ENCODE data around the gene OR4D9.
"Not testable (repeated sequence)": the region's sequence is repeated elsewhere in the genome, so short reads cannot be mapped to it uniquely, and the experiment has no call there.

The OR4D9 gene

DNA sequence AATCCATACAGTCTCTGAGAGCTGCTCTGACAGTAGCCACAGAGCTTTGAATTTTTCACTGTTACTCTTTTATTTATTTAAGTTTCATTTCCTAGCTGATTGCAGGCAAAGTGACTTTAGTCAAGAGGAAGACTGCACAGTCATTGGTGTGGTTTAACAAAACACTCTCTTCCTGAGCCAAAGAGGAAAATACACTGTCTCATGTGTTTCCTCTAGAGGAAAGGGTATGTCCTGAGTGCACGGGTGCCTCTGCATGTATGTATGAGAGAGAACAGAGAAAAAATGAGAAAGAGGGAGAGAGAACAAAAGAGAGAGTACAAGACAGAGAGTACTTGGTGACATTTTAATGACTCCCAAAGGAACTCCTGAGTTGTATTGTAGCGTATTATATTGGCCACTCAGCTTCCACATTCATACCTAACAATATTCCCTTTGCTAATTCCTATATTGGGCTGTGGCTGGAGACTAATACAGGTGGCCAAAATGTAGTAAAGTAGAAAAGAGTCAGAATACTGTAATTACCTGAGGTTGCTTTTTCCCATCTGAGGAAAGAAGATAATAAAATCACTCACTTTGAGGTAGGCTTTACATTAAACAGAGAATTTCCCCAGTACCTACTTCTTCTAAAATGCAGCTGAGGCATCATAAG is at the start of gene OR4D9:
Gene OR4D9 (plus strand): TSS at position 599 of the 649 bp plus-strand sequence. CDS start 3,374 bp downstream, outside the sequence.
- DNase-seq (no peak), ATAC-seq (peak; percentile 50)
- no peaks in the 10 kb centered on the region for H3K9me3 Mint-ChIP-seq
- H3K4me3 Mint-ChIP-seq: peak within 1 kb of the TSS; percentile 42 to 73
- peaks cover 24% of the 10 kb centered on the region for H3K4me1 Mint-ChIP-seq
- H3K27me3 Mint-ChIP-seq: peaks cover 10% of the 10 kb centered on the region
- H3K27ac Mint-ChIP-seq: peak within 1 kb of the TSS; percentile 35 to 67

DNA sequence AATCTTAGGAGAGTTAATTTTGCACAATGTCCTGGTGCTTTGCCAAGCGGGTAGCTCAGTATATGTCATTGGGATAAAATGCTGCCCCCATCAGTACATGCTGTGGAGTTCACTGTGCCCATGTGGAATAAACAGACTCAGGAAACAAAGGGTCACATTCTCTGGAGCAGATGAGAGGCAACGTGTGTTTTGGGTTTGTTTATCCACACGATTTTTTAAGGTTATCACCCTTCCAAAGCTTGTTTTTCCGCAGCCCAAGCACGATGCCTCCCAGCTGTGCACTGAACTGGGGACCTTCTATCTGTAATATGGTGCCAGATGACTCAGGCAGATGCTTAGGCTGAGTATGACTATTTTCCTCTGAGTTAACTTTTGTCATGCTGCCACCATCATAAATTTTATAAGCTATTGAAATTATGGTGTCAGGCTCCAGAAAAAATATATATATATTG is 48.1 kb upstream of the OR4D9 start:
- H3K4me3 Mint-ChIP-seq: no peak overlapping the region
- no peak for DNase-seq
- H3K9me3 Mint-ChIP-seq: no peaks in the 10 kb centered on the region
- H3K27ac Mint-ChIP-seq: no peak overlapping the region
- H3K4me1 Mint-ChIP-seq: no peaks in the 10 kb centered on the region
- H3K27me3 Mint-ChIP-seq: peaks cover 20% of the 10 kb centered on the region
- ATAC-seq: no peak

DNA sequence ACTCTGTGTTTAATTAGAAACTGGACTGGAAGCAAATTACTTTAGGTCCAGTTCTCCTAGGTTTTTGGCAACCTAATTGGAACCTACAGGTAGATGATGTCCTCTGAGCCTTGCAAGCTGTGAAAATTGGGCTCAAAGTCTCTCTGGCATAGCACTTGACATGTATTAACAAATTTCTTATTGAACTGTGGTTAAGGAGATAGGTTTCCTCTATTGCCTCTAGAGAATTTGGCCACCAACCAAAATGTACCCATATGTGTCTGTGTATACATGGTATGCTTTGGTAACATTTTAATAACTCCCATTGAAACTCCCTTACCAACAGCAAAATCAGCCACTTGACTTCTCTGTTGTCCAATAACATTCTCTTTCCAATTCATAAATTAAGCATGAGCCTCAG is 38.3 kb upstream of the OR4D9 start, which contains the start of gene OR4D10:
Gene OR4D10 (plus strand): TSS at position 301 of the 400 bp plus-strand sequence. CDS start 4,115 bp downstream, outside the sequence.
- DNase-seq: no peak
- no peaks in the 10 kb centered on the region for H3K4me1 Mint-ChIP-seq
- H3K9me3 Mint-ChIP-seq: no peaks in the 10 kb centered on the region

DNA sequence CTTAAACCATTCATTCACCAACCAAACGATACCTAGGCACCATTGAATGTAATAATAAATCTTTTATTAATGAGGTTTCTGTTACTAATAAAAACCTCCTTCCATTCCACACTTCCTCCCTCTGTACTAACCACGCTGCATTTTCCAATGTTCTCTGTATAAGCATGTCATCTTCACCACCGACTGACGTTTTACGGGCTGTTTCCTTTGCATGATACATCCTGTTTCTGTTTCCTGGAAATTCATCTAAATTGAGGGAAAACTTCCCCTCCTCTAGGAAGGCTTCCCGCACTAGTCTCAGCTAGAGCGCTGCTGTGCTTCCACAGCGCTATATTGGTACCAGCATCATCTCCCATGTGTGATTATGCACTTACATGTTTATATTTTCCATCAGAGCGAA is 36.2 kb upstream of the OR4D9 start:
- Mint-ChIP-seq H3K27ac (no peak overlapping the region), H3K4me1 (no peaks in the 10 kb centered on the region), H3K27me3 (peaks cover 27% of the 10 kb centered on the region), H3K4me3 (no peak overlapping the region), H3K9me3 (no peaks in the 10 kb centered on the region)
- no peak for DNase-seq
- ATAC-seq: no peak

More for the DNA sequence above, 38.3 kb upstream of the OR4D9 start, which contains the start of gene OR4D10:
- H3K4me3 Mint-ChIP-seq: no peak within 1 kb of the TSS
- no peak within 1 kb of the TSS for H3K27ac Mint-ChIP-seq
- H3K27me3 Mint-ChIP-seq: peaks cover 17% of the 10 kb centered on the region
- no peak for ATAC-seq

DNA sequence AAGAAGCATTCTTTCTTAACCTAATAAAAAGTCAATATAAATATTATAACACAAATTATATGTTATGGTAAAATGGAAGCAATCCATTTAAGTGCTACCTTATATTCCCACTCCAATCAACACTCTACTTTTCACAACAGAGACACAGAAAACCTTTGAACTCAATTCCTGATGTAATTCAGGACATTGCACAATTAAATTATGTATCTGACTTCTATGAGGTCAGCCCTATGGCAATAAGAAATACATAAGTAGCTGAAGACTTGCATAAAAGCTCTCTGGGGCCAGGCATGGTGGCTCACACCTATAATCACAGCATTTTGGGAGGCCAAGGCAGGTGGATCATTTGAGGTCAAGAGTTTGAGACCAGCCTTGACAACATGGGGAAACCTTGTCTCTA is 31.4 kb upstream of the OR4D9 start:
- Mint-ChIP-seq H3K4me3 (no peak overlapping the region), H3K4me1 (no peaks in the 10 kb centered on the region), H3K27me3 (peaks cover 14% of the 10 kb centered on the region), H3K9me3 (no peaks in the 10 kb centered on the region), H3K27ac (no peak overlapping the region)
- no peak for DNase-seq
- ATAC-seq: no peak

DNA sequence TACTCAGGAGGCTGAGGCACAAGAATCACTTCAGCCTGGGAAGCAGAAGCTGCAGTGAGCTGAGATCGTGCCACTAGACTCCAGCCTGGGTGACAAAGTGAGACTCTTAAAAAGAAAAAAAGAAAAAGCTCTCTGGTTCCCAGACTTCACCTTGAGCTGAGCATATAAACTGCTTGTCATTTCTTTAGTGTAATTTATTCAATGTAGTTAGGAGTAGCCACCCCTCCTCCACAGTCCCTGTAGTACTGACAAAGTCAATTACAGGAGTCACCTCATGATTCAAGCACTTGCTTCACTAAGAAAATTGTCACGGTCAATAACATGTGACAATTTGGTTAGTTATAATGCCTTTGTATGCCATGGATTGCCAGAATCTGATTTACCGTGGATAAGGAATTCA is 31.0 kb upstream of the OR4D9 start:
- DNase-seq (no peak), ATAC-seq (no peak)
- Mint-ChIP-seq H3K27ac (no peak overlapping the region), H3K4me1 (no peaks in the 10 kb centered on the region), H3K9me3 (no peaks in the 10 kb centered on the region), H3K27me3 (peaks cover 14% of the 10 kb centered on the region), H3K4me3 (no peak overlapping the region)

DNA sequence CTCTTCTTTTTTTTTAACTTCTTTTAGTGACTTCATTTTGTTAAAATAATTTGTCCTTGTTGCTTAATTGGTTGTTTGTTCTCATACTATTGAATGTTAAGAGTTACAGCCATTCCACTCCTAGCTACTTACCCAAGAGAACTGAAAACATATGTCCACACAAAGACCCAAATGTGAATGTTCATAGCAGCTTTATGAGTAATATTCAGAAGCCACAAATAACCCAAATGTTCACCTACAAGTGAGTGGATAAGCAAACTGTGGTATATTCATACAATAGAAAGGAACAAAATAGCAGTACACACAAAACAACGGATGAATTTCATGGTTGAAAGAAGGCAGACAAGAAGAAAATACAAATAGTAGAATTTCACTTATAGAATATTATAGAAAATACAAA is 9.4 kb upstream of the OR4D9 start:
- peak overlapping the region in 1 of 2 donors; percentile 45 for H3K4me3 Mint-ChIP-seq
- no peaks in the 10 kb centered on the region for H3K9me3 Mint-ChIP-seq
- peaks cover 8% of the 10 kb centered on the region for H3K27me3 Mint-ChIP-seq
- H3K4me1 Mint-ChIP-seq: peaks cover 7% of the 10 kb centered on the region
- ATAC-seq (peak; percentile 71), DNase-seq (no peak)
- H3K27ac Mint-ChIP-seq: peak overlapping the region in 1 of 2 donors; percentile 44

DNA sequence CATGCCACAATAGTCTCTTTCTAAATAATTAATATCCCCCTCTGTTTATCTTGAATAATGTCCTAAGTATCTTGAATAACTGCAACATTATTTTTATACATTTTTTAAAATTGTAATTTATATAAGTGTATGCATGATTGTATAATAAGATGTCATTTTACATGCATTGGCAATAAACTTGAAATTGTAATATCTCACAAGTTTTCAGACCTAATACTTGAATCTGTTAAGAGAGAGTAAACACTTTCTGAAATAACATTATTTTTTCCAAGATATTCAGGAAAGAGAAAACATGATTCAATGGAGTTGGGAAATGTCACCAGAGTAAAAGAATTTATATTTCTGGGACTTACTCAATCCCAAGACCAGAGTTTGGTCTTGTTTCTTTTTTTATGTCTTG is 8.1 kb upstream of the OR4D9 start, which contains the start of gene OR4D11:
Gene OR4D11 (plus strand): TSS at position 301 of the 400 bp plus-strand sequence. CDS start 0 bp downstream, at position 301.
- H3K27ac Mint-ChIP-seq: no peak within 1 kb of the TSS
- no peaks in the 10 kb centered on the region for H3K9me3 Mint-ChIP-seq
- DNase-seq (no peak), ATAC-seq (no peak)
- H3K4me3 Mint-ChIP-seq: no peak within 1 kb of the TSS
- peaks cover 8% of the 10 kb centered on the region for H3K27me3 Mint-ChIP-seq
- H3K4me1 Mint-ChIP-seq: peaks cover 7% of the 10 kb centered on the region

DNA sequence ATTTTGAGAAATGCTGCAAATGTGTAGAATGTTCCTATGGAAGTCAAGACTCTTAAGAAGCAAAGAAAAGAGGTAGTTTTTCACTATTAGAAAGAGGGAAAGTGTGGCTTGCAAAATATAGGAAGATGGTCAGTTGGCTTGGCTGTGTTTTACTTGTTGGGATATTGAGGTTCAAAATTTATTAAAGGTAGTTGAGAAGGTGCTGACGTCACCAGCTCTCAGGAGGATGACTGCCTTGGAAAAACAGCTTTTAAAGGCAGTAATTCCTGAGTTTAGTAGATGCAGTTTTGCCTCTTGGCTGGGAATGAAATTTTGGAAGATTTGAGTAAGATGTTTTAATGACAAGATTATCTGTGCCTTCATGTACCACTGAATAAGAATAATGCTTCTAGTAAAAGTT is 336 bp downstream of the OR4D9 start:
- H3K4me3 Mint-ChIP-seq: no peak overlapping the region
- DNase-seq (no peak), ATAC-seq (no peak)
- H3K27me3 Mint-ChIP-seq: peaks cover 10% of the 10 kb centered on the region
- no peak overlapping the region for H3K27ac Mint-ChIP-seq
- peaks cover 24% of the 10 kb centered on the region for H3K4me1 Mint-ChIP-seq
- no peaks in the 10 kb centered on the region for H3K9me3 Mint-ChIP-seq

DNA sequence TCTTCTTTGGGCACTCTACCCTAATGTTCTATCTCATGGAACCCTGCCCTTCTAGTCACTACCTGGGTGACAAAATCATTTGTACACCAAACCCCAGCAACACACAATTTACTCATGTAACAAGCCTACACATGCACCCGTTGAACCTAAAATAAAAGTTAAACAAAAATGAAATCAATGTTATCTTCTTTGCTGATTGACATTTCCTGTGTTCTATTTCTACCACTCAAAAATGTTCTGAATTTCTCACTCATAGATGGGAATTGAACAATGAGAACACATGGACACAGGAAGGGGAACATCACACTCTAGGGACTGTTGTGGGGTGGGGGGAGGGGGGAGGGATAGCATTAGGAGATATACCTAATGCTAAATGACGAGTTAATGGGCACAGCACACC is 8.8 kb downstream of the OR4D9 start:
- not testable (repeated sequence) for H3K4me1 Mint-ChIP-seq, H3K27me3 Mint-ChIP-seq, DNase-seq, ATAC-seq, H3K27ac Mint-ChIP-seq, H3K4me3 Mint-ChIP-seq, H3K9me3 Mint-ChIP-seq

DNA sequence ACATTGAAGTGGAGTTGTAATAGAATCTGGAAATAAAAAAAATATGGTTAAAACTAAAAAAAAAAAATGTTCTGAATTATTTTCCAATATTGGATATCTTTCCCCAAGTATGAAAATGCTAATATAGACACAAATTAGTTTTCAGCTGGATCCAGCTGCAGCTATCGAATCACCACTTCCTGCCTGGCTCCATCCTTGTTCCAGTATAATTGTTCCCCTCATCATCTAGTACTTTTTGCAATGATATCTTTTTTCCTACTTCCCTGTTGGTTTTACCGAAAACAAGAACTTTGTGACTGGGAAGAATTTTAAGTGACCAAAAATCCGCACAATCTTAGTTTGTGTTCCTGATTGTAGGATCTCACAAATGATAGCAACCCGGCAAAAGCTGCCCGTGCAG is 9.4 kb downstream of the OR4D9 start:
- H3K9me3 Mint-ChIP-seq: no peaks in the 10 kb centered on the region
- no peak overlapping the region for H3K4me3 Mint-ChIP-seq
- no peaks in the 10 kb centered on the region for H3K27me3 Mint-ChIP-seq
- no peaks in the 10 kb centered on the region for H3K4me1 Mint-ChIP-seq
- ATAC-seq (no peak), DNase-seq (no peak)
- H3K27ac Mint-ChIP-seq: no peak overlapping the region

DNA sequence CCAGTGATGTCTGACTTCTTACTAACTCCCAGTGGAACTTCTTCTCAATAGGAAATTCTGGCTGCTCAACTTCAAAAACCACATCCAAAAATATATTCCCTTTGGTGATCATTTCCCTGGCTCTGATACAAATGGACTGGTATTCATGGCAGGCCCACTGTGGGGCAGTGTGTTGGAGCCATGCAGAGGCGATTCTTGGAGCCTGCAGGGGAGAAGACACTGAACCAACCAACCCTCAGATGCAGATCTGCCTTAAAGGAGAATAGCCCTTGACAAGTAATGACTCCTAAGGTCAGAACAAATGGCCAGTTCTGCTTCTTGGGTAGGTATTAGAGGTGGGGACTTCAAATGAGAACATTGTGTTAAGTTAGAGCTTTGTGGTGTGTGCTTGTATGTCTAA is 12.2 kb downstream of the OR4D9 start:
- Mint-ChIP-seq H3K4me3 (no peak overlapping the region), H3K27ac (no peak overlapping the region), H3K9me3 (no peaks in the 10 kb centered on the region), H3K4me1 (no peaks in the 10 kb centered on the region), H3K27me3 (no peaks in the 10 kb centered on the region)
- no peak for DNase-seq
- ATAC-seq: no peak

DNA sequence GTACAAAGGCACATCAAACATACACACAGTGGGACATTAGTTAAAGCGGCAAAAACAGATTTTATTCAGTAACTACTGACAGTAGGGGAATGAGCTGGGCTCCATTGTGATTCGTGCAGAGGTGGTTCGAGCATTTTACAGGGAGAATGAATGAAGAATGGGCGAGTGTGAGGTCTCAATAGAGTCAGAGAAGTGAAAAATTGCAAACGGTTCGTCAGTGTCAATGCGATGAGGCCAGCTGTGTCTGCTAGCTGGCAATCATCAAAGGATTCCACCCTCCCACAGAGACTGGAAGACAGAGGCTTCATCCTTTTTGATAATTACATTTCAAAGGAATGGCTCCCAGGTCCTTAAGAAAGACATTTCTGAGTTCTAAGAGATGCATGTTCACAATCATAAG is 17.4 kb downstream of the OR4D9 start:
- Mint-ChIP-seq H3K9me3 (no peaks in the 10 kb centered on the region), H3K4me1 (no peaks in the 10 kb centered on the region), H3K27me3 (peaks cover 9% of the 10 kb centered on the region), H3K4me3 (no peak overlapping the region), H3K27ac (no peak overlapping the region)
- ATAC-seq (no peak), DNase-seq (no peak)

DNA sequence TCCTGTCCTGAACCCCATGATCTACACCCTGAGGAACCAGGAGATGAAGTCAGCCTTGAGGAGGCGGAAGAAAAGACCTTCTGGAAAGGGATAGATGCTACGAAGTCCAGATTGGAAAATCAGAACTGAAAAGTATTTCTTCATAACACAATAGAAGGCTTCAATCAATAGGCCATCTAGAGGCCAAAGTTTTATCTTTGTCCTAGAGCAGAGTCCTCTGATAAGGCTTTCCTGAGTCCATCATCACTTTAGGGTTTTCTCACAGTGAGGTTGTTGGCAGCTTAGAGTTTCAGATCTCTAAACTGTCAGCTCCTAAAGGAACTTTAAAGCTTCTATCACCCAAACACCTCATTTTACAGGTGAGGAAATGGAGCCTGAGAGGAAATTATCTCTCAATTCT is 21.3 kb downstream of the OR4D9 start:
- no peak for ATAC-seq

DNA sequence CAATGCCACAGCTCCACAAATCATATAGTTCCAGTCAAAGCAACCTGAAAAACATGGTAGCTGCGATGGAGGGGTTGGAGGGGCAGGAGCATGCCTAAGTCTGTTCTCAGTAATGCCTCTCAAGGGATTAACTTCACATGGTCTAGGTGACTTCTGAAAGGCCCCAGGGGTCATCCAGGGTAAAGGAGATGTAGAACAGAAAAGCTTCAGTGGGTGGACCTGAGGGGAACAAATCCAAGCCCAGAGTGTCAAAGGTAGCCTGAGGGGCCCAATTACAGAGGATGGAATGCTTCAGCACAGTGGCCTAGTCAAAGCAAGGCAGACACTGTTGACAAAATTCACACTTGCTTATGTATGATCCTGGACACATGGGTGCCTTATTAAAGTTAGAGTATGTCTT is 23.3 kb downstream of the OR4D9 start:
- ATAC-seq (no peak), DNase-seq (no peak)
- H3K9me3 Mint-ChIP-seq: no peaks in the 10 kb centered on the region
- peaks cover 15% of the 10 kb centered on the region for H3K4me1 Mint-ChIP-seq
- peaks cover 9% of the 10 kb centered on the region for H3K27me3 Mint-ChIP-seq
- H3K27ac Mint-ChIP-seq: no peak overlapping the region
- H3K4me3 Mint-ChIP-seq: no peak overlapping the region

More for the DNA sequence above, 21.3 kb downstream of the OR4D9 start:
- H3K4me1 Mint-ChIP-seq: peaks cover 9% of the 10 kb centered on the region
- H3K4me3 Mint-ChIP-seq: no peak overlapping the region
- H3K27ac Mint-ChIP-seq: no peak overlapping the region
- DNase-seq: no peak
- peaks cover 9% of the 10 kb centered on the region for H3K27me3 Mint-ChIP-seq
- no peaks in the 10 kb centered on the region for H3K9me3 Mint-ChIP-seq

DNA sequence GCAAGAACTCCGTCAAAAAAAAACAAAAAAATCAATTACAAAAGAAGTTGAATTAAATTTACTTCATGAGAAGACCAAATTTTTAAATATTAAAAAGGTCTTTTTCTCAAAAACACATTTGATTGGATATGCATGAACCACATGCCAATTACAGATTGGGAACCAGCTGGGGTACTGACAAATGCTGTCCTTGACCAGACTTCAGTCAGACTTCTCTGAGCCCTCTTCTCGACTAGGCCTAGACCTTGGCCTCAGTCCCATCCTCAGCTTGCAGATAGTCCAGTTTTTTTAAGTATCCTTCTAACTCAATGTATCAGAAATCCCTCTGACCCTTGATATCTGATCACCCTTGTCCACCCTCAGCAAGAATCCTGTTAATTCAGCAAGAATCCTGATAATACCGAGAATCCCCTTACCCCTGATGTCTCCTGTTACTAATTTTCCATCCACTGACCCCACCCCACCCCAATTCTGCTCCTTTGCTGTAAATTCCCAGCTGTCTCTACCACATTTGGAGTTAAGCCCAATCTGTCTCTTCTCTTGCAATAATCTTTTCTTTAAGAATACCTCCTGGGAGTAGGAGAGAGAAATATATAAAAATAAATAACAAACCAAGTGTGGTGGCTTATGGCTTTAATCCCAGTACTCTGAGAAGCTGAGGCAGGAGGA is 30.9 kb downstream of the OR4D9 start:
- Mint-ChIP-seq H3K27ac (no peak overlapping the region), H3K9me3 (no peaks in the 10 kb centered on the region), H3K27me3 (no peaks in the 10 kb centered on the region), H3K4me1 (peaks cover 9% of the 10 kb centered on the region), H3K4me3 (no peak overlapping the region)
- ATAC-seq: no peak
- no peak for DNase-seq

Data from stimulated activated naive CD8-positive, alpha-beta T cell treated with anti-CD3 and anti-CD28 coated beads, Interleukin-15, amount 100 ng/mL, for 72 hours (primary cell).